Activated naive CD8-positive, alpha-beta T cell treated with anti-CD3 and anti-CD28 coated beads for 36 hours (primary cell): ENCODE results near the gene CRB2. TPM values are rescaled to one million over a fixed set of nuclear protein-coding genes. Genes with fewer than 3 reads are reported as not detected.

ENCODE experiments used
- DNase-seq: peaks from one replicate; pipeline ENCODE4 v3.0.0; 2021
- H3K27ac Mint-ChIP-seq: one replicate; pipeline ENCODE4 v1.8.0; 2022; ENCODE audit warnings: mild to moderate bottlenecking, moderate library complexity, mixed read lengths
- H3K27me3 Mint-ChIP-seq: one replicate; pipeline ENCODE4 v1.8.0; 2022; ENCODE audit warnings: mild to moderate bottlenecking, mixed read lengths
- H3K36me3 Mint-ChIP-seq: one replicate; pipeline ENCODE4 v1.8.0; 2021; ENCODE audit warnings: mild to moderate bottlenecking, mixed read lengths
- H3K4me1 Mint-ChIP-seq: one replicate; pipeline ENCODE4 v1.8.0; 2021; ENCODE audit warnings: mixed read lengths
- H3K4me3 Mint-ChIP-seq: one replicate; pipeline ENCODE4 v1.8.0; 2022; ENCODE audit warnings: mild to moderate bottlenecking, moderate library complexity, mixed read lengths
- H3K9me3 Mint-ChIP-seq: one replicate; pipeline ENCODE4 v1.8.0; 2022; ENCODE audit warnings: mixed read lengths
- total RNA-seq, 2 experiments: library from RNA; stranded (reverse); gene quantifications; one replicate each; pipeline ENCODE4 v1.2.3, GENCODE V29; 2021

Gene CRB2
- total RNA-seq, 2 experiments from 2014 or later, result 0.06 to 0.10 TPM

- Mint-ChIP-seq H3K27ac (no peak overlapping the region), H3K27me3 (peaks cover 12% of the 10 kb centered on the region), H3K9me3 (no peaks in the 10 kb centered on the region), H3K36me3 (no peaks in the 10 kb centered on the region), H3K4me1 (peaks cover 3% of the 10 kb centered on the region), H3K4me3 (no peak overlapping the region)
- DNase-seq, result peak; percentile 65
Measured at GRCh38 chr9:123349691-123350480, 6.1 kb upstream of the CRB2 start.

- Mint-ChIP-seq H3K27ac (no peak overlapping the region), H3K4me3 (no peak overlapping the region), H3K9me3 (no peaks in the 10 kb centered on the region), H3K27me3 (peaks cover 12% of the 10 kb centered on the region), H3K36me3 (no peaks in the 10 kb centered on the region), H3K4me1 (peaks cover 3% of the 10 kb centered on the region)
- no peak for DNase-seq
Measured at GRCh38 chr9:123350590-123351310, 5.2 kb upstream of the CRB2 start.

GRCh38 chr9:123353041-123353440, 3.0 kb upstream of the CRB2 start:
- no peak overlapping the region for H3K4me3 Mint-ChIP-seq
- H3K27me3 Mint-ChIP-seq, result peaks cover 12% of the 10 kb centered on the region
- no peaks in the 10 kb centered on the region for H3K36me3 Mint-ChIP-seq
- H3K9me3 Mint-ChIP-seq, result no peaks in the 10 kb centered on the region
- no peak for DNase-seq
- peaks cover 3% of the 10 kb centered on the region for H3K4me1 Mint-ChIP-seq
- H3K27ac Mint-ChIP-seq, result no peak overlapping the region

GRCh38 chr9:123353984-123354591, 1.9 kb upstream of the CRB2 start:
- Mint-ChIP-seq H3K27me3 (peaks cover 12% of the 10 kb centered on the region), H3K4me3 (no peak overlapping the region), H3K9me3 (no peaks in the 10 kb centered on the region), H3K4me1 (peaks cover 3% of the 10 kb centered on the region), H3K36me3 (no peaks in the 10 kb centered on the region), H3K27ac (no peak overlapping the region)
- DNase-seq, result peak; percentile 67

- no peak for DNase-seq
- H3K36me3 Mint-ChIP-seq, result no peaks in the 10 kb centered on the region
- peaks cover 5% of the 10 kb centered on the region for H3K4me1 Mint-ChIP-seq
- no peaks in the 10 kb centered on the region for H3K9me3 Mint-ChIP-seq
- no peak overlapping the region for H3K27ac Mint-ChIP-seq
- H3K27me3 Mint-ChIP-seq, result peaks cover 12% of the 10 kb centered on the region
- H3K4me3 Mint-ChIP-seq, result no peak overlapping the region
Measured at GRCh38 chr9:123354806-123355508, 1.0 kb upstream of the CRB2 start.

- Mint-ChIP-seq H3K9me3 (no peaks in the 10 kb centered on the region), H3K27me3 (peaks cover 9% of the 10 kb centered on the region), H3K36me3 (no peaks in the 10 kb centered on the region), H3K27ac (no peak overlapping the region), H3K4me3 (no peak overlapping the region), H3K4me1 (peaks cover 9% of the 10 kb centered on the region)
- no peak for DNase-seq
Measured at GRCh38 chr9:123356851-123357742, 1.1 kb downstream of the CRB2 start.

- Mint-ChIP-seq H3K36me3 (no peaks in the 10 kb centered on the region), H3K9me3 (no peaks in the 10 kb centered on the region), H3K27me3 (peaks cover 7% of the 10 kb centered on the region), H3K4me1 (peaks cover 9% of the 10 kb centered on the region), H3K27ac (no peak overlapping the region), H3K4me3 (no peak overlapping the region)
- no peak for DNase-seq
Measured at GRCh38 chr9:123357743-123358059, 1.7 kb downstream of the CRB2 start.

GRCh38 chr9:123358181-123358905, 2.3 kb downstream of the CRB2 start:
- H3K36me3 Mint-ChIP-seq, result no peaks in the 10 kb centered on the region
- peaks cover 5% of the 10 kb centered on the region for H3K27me3 Mint-ChIP-seq
- H3K27ac Mint-ChIP-seq, result no peak overlapping the region
- no peak for DNase-seq
- H3K4me1 Mint-ChIP-seq, result peaks cover 9% of the 10 kb centered on the region
- no peaks in the 10 kb centered on the region for H3K9me3 Mint-ChIP-seq
- no peak overlapping the region for H3K4me3 Mint-ChIP-seq

GRCh38 chr9:123359106-123359505, 3.1 kb downstream of the CRB2 start:
- peaks cover 9% of the 10 kb centered on the region for H3K4me1 Mint-ChIP-seq
- H3K36me3 Mint-ChIP-seq, result no peaks in the 10 kb centered on the region
- DNase-seq, result no peak
- peaks cover 2% of the 10 kb centered on the region for H3K27me3 Mint-ChIP-seq
- no peak overlapping the region for H3K27ac Mint-ChIP-seq
- H3K9me3 Mint-ChIP-seq, result no peaks in the 10 kb centered on the region
- no peak overlapping the region for H3K4me3 Mint-ChIP-seq

- no peaks in the 10 kb centered on the region for H3K9me3 Mint-ChIP-seq
- peaks cover 7% of the 10 kb centered on the region for H3K4me1 Mint-ChIP-seq
- no peak overlapping the region for H3K4me3 Mint-ChIP-seq
- no peak for DNase-seq
- no peak overlapping the region for H3K27ac Mint-ChIP-seq
- no peaks in the 10 kb centered on the region for H3K36me3 Mint-ChIP-seq
- no peaks in the 10 kb centered on the region for H3K27me3 Mint-ChIP-seq
Measured at GRCh38 chr9:123359546-123359945, 3.5 kb downstream of the CRB2 start.

- no peaks in the 10 kb centered on the region for H3K9me3 Mint-ChIP-seq
- no peak overlapping the region for H3K4me3 Mint-ChIP-seq
- H3K27me3 Mint-ChIP-seq, result no peaks in the 10 kb centered on the region
- no peak overlapping the region for H3K27ac Mint-ChIP-seq
- no peaks in the 10 kb centered on the region for H3K36me3 Mint-ChIP-seq
- DNase-seq, result peak; percentile 61
- H3K4me1 Mint-ChIP-seq, result peaks cover 7% of the 10 kb centered on the region
Measured at GRCh38 chr9:123360161-123361085, 4.4 kb downstream of the CRB2 start.

- no peaks in the 10 kb centered on the region for H3K27me3 Mint-ChIP-seq
- H3K9me3 Mint-ChIP-seq, result no peaks in the 10 kb centered on the region
- no peak overlapping the region for H3K27ac Mint-ChIP-seq
- no peak for DNase-seq
- H3K36me3 Mint-ChIP-seq, result no peaks in the 10 kb centered on the region
- no peak overlapping the region for H3K4me3 Mint-ChIP-seq
- peaks cover 7% of the 10 kb centered on the region for H3K4me1 Mint-ChIP-seq
Measured at GRCh38 chr9:123361086-123361730, 5.2 kb downstream of the CRB2 start.
